GM12873 (cell line): ENCODE results near the gene LRRC10.
A peak's percentile ranks its signal among the peaks of the same experiment; 100 is the strongest.

Experiments used
- CTCF ChIP-seq: IDR thresholded peaks from 2 replicates; pipeline ENCODE4 v1.5.1; 2012; ENCODE audit warnings: low read depth, mild to moderate bottlenecking, moderate library complexity, low read length, control low read depth; ENCODE audit not compliant: insufficient read depth; ENCODE audit errors: missing control alignments

Gene LRRC10

GRCh38 chr12:69649529-69649928, 38.8 kb upstream of the LRRC10 start:
- TF ChIP-seq CTCF: peak; percentile 7

DNA sequence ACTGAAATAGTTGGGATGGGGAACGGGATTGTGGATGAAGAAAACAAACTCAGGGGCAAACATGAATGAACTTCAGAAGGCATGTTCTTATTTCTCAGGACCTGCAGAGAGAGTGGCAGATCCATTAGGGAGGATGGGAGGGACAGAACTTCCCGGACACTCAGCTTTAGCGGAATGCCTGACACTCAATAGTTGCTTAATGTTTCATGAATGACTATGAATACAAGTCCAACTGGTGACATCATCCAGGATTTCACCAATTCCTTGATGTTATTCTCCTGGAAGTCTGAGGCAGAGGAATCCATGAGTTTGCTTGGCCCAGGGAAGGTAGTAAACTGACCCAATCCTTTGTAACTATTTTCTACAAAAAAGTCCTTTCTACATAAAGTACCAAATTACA, 37.8 kb upstream of the LRRC10 start:
- no peak for TF ChIP-seq CTCF

DNA sequence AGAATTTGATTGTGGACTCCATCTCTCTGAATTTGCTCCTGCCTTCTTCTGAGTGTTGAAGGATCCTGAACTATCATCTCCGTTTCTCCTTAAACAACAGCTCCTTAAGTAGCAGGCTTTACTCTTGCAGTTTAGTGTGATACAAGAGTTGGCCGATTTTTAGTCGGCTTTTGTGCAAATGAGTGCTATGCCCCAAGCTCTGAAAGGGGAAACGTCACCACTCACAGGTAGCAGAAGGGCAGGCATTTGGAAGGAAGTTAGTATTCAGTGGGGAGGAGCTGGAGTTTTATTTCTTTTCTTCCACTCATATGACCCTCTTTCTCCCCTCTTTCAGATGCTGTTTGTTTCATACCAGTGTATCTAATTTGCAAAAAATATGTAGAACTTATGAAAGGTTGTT, 36.5 kb upstream of the LRRC10 start:
- TF ChIP-seq CTCF: no peak

DNA sequence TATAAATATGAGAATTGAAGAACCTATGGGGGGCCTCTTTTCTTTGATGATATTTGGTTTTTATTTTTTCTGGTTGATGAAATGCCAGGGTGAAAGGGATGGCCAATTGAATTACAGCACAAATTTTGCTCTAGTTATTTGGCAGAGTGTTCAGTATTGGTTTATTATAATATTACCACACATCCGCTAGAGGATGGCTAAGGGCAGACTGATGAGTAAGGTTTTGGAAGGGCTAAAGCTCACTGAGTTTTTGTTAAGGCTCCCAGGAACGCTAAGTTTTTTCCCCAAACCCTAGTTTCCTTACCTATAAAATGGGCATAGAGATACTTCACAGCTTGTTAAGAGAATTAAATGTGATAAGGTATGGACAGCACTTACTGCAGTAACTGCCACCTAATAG, 34.3 kb upstream of the LRRC10 start:
- no peak for TF ChIP-seq CTCF

DNA sequence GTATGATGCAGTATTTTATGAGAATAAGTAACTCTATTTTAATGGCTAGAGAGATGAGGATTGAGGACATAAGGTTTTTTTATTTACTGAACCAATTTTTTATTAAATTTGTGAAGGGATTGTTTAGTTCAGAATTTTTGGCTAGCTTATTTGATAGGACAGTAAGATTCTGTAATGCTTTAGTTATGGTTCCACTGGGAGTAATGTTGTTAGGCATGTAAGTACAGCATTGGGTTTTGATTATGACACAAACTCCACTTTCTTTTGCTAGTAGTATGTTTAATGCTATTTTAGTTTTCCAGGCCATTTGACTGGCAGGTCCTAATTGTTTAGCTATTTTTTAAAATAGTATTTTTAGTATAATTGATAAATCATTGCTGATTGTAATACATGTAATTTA, 33.8 kb upstream of the LRRC10 start:
- TF ChIP-seq CTCF: no peak

DNA sequence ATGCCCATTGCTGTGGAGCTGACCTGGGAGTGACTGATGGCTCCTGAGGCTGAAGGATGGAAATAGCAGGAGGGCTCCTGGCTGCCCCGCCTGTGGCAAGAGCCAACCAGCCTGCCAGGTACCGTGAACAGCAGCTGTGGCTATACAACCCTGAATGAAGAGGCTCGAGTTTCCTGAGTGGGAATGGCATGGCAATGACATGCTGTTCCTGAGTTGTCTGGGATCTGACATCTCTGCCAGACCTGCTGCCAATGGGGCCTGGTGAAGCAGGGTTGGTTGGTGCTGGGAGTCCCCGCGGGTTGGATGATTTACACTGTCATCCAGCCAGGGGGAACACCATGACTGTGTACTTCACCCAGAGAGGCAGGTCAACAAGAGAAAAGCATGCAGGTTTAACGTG, 31.8 kb upstream of the LRRC10 start:
- no peak for TF ChIP-seq CTCF

DNA sequence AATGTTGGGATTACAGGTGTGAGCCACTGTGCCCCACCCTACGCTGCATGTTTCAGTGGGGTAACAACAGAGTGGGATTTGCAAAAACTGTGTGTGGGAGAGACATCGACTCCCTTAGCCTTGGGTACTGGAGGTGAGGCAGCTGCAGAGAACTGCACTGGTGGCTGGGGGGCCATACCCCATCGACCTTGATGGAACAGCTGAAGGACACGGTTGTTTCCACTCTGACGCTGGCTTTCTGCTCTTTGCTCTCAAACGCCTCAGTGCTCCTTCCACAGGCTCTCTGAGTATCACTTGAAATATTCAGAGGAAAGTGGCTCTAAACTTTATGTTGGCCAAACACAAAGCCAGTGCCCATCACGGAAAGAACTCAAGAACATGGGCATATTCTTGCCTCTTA, 30.8 kb upstream of the LRRC10 start:
- no peak for TF ChIP-seq CTCF
